GM19395 (cell line): Measurements from ENCODE around the gene KMT5B.

Source experiments
- ATAC-seq: cut with Tn5 transposase; IDR thresholded peaks from one replicate; pipeline ENCODE4 v1.9.1; 2021; ENCODE audit warnings: mild to moderate bottlenecking, moderate library complexity; ENCODE audit not compliant: unreplicated experiment

Gene KMT5B

DNA sequence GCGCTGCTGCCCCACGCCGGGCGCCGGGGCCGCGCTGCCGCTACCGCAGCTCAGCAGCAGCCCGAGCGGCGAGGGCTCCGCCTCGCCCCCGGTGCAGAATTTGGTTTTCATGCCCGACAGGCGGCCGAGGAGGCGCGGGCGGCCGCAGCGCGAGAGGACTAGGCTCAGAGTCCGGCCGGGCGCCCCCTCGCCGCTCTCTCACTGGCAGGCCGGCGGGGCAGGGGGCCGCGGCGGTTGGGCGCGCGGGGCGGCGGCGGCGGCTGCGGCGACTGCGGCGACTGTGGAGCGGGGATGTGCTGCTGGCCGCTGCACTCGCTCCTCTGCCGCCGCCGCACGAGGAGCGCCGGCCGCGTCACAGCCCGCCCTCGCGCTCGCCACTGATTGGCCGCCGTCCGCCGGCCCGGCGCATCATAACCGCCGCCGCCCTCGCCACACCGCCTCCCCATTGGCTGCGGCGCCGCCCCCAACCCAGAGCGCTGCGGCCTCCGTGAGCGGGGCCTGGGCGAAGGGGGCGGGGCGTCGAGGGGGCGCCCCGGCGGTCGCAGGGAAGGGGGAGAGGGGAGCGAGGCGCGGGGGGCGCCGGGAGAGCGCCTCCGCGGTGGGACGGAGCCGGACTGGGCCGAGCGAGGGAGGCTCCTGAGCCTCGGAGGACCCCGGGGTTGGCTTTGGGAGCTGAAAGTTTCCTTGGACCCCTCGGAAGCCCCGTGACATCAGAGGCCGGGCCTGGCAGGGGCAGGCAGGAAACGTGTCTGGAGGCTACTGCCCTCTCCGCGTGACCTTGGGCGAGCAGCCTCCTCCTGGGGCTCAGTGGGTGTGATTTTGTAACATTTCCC is 91.8 kb downstream of the KMT5B start, which contains the start of gene CHKA:
Gene CHKA, minus strand, starts transcription at position 322 of the 833 bp plus-strand sequence. Its CDS starts 211 bp downstream, at position 111.
- peak; percentile 72 for ATAC-seq

DNA sequence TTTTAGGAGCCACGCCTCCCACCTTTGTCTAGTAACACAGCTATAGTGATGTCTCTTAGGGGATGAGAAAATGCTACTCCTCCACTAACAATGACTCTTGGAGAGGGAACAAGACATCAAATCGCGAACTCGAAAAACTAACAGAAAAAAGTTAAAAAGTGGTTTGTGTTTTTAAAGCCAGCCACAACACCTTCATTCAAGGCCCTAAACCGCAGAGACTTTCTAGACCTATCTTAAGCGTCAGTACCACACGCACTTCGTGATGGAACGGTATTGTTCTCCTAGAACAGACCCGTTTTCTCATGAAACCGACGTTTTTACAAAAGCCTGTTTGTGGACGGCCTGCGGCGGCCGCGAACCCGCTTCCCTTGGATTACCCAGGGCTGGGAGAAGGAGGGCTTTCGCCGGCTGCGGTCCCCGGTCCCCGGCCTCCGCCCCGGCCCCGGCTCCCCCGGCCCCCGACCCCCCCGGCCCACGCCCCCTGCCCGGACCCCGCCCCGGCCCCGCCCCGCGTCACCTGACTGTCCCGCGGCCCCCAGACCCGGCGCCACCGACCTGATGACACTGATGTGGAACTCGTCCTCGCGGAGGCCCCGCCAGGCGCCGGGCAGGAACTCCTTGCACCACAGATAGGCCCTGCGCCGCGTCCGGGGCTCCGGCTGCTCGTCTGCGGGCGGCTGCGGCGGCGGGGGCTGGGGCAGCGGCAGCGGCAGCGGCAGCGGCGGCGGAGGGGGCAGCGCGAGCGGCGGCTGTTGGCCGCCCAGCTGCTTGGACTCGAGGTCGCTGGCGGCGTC is 92.6 kb downstream of the KMT5B start:
- peak; percentile 23 for ATAC-seq

DNA sequence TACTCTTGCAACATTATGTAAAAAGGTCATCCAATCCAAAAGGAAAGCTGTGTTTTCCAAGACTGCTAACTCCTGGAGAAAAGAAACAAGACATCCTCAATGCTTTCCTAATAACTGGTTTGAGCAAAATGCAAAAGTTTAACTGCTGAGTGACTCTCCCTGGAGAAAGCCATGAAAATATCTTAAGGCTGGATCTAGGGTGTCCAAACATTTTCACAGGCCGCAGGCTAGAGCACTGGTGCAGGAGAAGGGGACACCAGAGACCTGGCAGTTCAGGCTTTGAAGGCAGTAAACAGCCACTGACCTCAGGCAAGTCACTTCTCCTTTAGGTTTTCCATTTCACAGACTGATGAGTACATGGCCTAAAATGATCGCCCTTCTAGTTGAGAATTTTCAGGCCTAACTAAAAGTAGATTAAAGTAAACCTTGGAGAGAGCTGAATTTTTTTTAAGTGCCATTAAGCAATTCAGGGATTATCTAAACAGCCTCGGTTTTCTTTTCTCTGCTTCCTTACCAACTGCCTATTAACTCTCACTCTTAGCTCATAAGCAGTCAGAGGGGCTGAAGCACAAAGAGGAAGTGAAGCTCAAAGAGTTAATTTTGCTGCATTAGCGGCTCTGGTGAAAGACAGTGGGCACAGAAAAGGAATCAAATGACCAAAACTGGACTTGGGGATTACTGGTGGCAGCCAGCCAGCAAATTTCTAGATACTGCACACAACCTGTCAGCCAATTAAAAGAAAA is 94.2 kb downstream of the KMT5B start:
- peak; percentile 39 for ATAC-seq

DNA sequence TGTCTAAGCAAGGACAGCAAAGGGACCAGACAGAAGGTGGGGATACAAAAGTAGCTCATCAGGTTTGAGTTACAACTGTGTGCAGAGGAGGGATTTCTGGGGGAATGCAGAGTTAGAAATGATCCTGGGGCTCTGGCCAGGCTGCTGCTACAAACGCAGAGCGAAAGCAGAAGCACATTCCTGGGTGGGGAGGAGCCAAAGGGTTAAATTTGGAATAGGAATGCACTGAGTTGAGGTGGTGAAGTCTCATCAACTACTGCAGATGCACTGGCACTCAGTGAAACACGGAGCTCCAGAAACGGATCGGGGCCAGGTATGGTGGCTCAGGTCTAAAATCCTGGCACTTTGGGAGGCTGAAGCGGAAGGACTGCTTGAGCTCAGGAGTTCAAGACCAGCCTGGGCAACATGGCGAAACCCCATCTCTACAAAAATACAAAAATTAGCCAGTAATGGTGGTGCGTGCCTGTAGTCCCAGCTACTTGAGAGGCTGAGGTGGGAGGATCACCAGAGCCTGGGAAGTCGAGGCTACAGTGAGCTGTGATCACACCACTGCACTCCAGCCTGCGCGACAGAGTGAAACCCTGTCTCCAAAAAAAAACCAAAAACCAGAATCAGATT is 95.1 kb downstream of the KMT5B start:
- ATAC-seq = no peak

DNA sequence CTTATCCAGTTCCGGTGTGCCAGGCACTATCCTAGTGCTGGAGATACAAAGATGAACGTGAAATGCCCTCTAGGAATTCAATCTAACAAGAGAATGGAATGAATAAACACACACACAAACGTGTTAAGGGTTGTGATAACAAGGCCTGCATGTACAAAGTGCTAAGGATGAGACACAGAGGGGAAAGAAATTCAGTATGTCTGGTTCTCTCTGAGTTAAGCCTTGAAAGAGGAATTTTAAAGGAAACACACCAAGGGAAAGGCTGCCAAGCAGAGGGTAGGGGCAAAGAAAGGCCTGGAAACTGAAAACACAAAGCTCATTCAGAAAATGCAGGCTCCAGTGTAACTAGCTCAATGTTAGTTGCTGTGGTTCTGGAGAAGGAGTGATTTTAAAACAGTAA is 96.1 kb downstream of the KMT5B start:
- no peak for ATAC-seq

DNA sequence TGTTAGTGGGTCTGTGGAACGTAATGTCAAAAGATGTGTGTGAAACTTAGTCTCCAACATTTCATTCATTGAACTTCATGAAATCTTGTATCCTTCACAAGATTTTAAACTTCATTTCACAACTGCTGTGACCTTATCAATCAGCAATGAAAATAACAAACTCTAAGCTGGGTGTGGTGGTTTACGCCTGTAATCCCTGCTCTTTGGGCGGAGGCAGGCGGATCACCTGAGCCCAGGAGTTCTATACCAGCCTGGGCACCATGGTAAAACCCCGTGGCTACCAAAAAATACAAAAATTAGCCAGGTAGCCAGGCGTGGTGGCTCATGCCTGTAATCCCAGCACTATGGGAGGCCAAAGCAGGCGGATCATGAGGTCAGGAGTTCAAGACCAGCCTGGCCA is 97.0 kb downstream of the KMT5B start:
- ATAC-seq = no peak

DNA sequence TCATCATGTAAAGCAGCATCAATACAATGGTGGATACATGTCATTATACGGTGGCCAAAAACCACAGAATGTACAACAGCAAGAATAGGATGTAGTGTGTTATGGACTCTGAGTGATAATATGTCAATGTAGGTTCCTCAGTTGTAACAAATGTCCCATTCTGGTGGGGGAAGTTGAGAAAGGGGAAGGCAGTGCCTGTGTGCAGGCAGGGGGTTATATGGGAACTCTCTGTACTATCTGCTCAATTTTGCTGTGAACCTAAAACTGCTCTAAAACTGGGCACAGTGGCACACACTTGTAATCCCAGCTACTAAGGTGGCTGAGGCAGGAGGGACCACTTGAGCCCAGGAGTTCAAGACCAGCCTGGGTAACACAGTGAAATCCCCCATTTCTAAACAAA is 97.8 kb downstream of the KMT5B start:
- ATAC-seq = no peak

DNA sequence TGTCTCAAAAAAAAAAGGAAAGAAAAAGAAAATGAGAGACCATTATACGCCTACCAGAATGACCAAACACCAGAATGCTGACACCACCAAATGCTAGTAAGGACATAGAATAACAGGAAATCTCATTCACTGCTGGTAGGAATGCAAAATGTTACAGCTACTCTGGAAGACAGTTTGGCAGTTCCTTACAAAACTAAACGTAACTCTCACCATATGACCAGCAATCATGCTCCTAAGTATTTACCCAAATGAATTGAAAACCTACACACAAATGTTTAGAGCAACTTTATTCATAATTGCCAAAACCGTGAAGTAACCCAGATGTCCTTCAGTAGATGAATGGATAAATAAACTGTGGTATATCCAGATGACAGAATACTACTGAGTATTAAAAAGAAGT is 99.1 kb downstream of the KMT5B start:
- no peak for ATAC-seq

DNA sequence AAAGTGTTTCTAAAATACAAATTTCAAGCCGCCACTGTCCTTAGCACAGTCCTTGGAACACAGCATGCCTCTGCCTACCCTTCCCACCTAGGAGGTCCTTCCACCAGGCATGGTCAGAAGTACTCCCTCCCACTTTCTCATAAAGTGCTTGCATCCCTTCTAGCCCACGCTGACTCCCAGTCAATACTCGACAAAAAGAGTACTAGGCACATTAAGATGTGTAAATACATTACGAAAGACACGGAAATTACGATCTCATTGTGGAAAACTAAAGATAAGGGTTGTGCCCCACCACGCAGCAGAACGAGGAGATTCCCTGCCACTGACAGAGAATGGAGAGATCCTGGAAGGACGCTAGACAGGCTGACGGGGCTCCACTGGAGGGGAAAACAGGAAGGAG is 105.4 kb downstream of the KMT5B start:
- no peak for ATAC-seq

DNA sequence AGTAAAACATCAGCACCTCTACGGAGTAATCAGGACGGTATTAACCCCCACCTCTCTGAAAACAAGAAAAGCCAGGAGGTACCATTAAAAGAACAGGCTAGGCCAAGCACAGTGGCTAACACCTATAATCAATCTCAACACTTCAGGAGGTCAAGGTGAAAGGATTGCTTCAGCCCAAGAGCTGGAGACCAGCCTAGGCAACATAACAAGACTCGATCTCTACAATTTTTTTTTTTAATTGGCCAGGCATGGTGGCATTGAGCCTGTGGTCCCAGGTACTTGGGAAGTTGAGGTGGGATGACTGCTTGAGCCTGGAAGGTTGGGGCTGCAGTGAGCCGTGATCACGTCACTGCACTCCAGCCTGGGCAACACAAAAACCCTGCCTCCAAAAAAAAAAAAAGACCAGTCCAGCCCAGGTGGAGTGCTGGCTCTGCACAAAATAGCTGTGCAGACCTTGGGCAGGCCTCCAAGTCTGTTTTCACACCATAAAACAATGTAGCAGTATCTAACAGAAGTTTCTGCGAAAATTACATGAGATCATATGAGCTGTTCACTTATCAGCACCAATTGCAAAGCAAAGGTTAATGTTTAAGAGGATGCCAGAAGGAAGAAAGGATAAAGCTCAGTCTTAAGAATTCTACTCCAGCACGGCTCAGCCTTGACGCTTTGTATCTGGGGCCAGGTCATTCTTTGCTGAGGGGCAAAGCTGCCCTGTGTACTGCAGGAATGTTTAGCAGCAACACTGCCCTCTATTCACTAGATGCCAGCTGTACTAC is 106.7 kb downstream of the KMT5B start:
- no peak for ATAC-seq
